Left ventricle myocardium inferior (tissue), 1 donor: ENCODE data around the gene EPB41L4B. TPM values are rescaled to one million over a fixed set of nuclear protein-coding genes. Genes with fewer than 3 reads are reported as not detected.

Source experiments
- DNase-seq: peaks from one replicate; pipeline ENCODE4 v3.0.0-alpha.2; 2020
- H3K27ac ChIP-seq: fragments of 200-600 bp; replicated peaks from 2 replicates; pipeline ENCODE4 v1.8.0; 2021
- H3K27me3 ChIP-seq: fragments of 200-600 bp; 2 replicates; pipeline ENCODE4 v1.8.0; 2021; ENCODE audit warnings: low read depth
- H3K36me3 ChIP-seq: fragments of 200-600 bp; 2 replicates; pipeline ENCODE4 v1.8.0; 2021
- H3K4me1 ChIP-seq: fragments of 200-600 bp; 2 replicates; pipeline ENCODE4 v1.8.0; 2021
- H3K4me3 ChIP-seq: fragments of 200-600 bp; 2 replicates; pipeline ENCODE4 v1.8.0; 2021; ENCODE audit warnings: mild to moderate bottlenecking, moderate library complexity
- H3K9me3 ChIP-seq: fragments of 200-600 bp; replicated peaks from 2 replicates; pipeline ENCODE4 v1.8.0; 2021
- CTCF ChIP-seq: fragments of 200-600 bp; IDR thresholded peaks from 2 replicates; pipeline ENCODE4 v1.8.0; 2021; ENCODE audit warnings: antibody characterized with exemption, mild to moderate bottlenecking, borderline replicate concordance
- intact Hi-C: fragments of 100-400 bp; cut with micrococcal nuclease; formaldehyde crosslinking; loops from one replicate; pipeline ENCODE4 v1.11.0; 2022
- total RNA-seq: library from RNA; stranded (reverse); fragmentation: NEBNext Ultra II Directional; extraction: Animal tissue kit (Norgen Biotek cat#: 25700); gene quantifications from one replicate; pipeline ENCODE4 v1.2.1, GENCODE V29; 2021
- donor health status: DM: no; HTN: yes; CAD: no; lungs with severe emphysema.

EPB41L4B gene
- total RNA-seq, 1 donor from 2014 or later: 13.9 TPM

- Histone ChIP-seq H3K27me3 (peaks cover 33% of the 10 kb centered on the region), H3K9me3 (no peaks in the 10 kb centered on the region), H3K27ac (peak overlapping the region; percentile 83), H3K36me3 (no peaks in the 10 kb centered on the region), H3K4me1 (peaks cover 71% of the 10 kb centered on the region), H3K4me3 (no peak overlapping the region)
- TF ChIP-seq CTCF: no peak
- intact Hi-C loops: no loop called here
- no peak for DNase-seq
These were observed 9.1 kb downstream of the EPB41L4B start for GRCh38 chr9:109311731-109312130.

- no peak for TF ChIP-seq CTCF
- H3K9me3 ChIP-seq: no peaks in the 10 kb centered on the region
- DNase-seq: no peak
- H3K4me3 ChIP-seq: no peak overlapping the region
- H3K27me3 ChIP-seq: peaks cover 29% of the 10 kb centered on the region
- H3K4me1 ChIP-seq: peaks cover 69% of the 10 kb centered on the region
- intact Hi-C loops: no loop called here
- H3K36me3 ChIP-seq: no peaks in the 10 kb centered on the region
- H3K27ac ChIP-seq: peak overlapping the region; percentile 83
These were observed 9.6 kb downstream of the EPB41L4B start for GRCh38 chr9:109311286-109311685.

GRCh38 chr9:109310486-109310901, 10.4 kb downstream of the EPB41L4B start:
- Histone ChIP-seq H3K4me3 (no peak overlapping the region), H3K27ac (no peak overlapping the region), H3K36me3 (no peaks in the 10 kb centered on the region), H3K4me1 (peaks cover 63% of the 10 kb centered on the region), H3K9me3 (no peaks in the 10 kb centered on the region), H3K27me3 (peaks cover 21% of the 10 kb centered on the region)
- DNase-seq: no peak
- TF ChIP-seq CTCF: no peak
- intact Hi-C loops: no loop called here

GRCh38 chr9:109309282-109309681, 11.6 kb downstream of the EPB41L4B start:
- intact Hi-C loops: no loop called here
- Histone ChIP-seq H3K27me3 (peaks cover 11% of the 10 kb centered on the region), H3K4me3 (no peak overlapping the region), H3K9me3 (no peaks in the 10 kb centered on the region), H3K27ac (no peak overlapping the region), H3K36me3 (no peaks in the 10 kb centered on the region), H3K4me1 (peaks cover 62% of the 10 kb centered on the region)
- no peak for TF ChIP-seq CTCF
- no peak for DNase-seq

- H3K27ac ChIP-seq: no peak overlapping the region
- peaks cover 5% of the 10 kb centered on the region for H3K27me3 ChIP-seq
- H3K4me1 ChIP-seq: peaks cover 51% of the 10 kb centered on the region
- H3K9me3 ChIP-seq: no peaks in the 10 kb centered on the region
- intact Hi-C loops: no loop called here
- H3K4me3 ChIP-seq: no peak overlapping the region
- H3K36me3 ChIP-seq: no peaks in the 10 kb centered on the region
- no peak for TF ChIP-seq CTCF
- no peak for DNase-seq
These were observed 13.2 kb downstream of the EPB41L4B start for GRCh38 chr9:109307380-109308240.
